Measurements from ENCODE around the gene RMDN3.

GRCh38 chr15:40751745-40752144 is 3.3 kb downstream of the RMDN3 start:
- TF ChIP-seq E2F4 (CRISPR knock-in tag; IDR thresholded peaks at IDR 0.05; ENCODE audit: low read depth), result no peak
- TF ChIP-seq, protein P1, sequence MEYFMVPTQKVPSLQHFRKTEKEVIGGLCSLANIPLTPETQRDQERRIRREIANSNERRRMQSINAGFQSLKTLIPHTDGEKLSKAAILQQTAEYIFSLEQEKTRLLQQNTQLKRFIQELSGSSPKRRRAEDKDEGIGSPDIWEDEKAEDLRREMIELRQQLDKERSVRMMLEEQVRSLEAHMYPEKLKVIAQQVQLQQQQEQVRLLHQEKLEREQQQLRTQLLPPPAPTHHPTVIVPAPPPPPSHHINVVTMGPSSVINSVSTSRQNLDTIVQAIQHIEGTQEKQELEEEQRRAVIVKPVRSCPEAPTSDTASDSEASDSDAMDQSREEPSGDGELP (CRISPR knock-in tag; IDR thresholded peaks at IDR 0.05; ENCODE audit: borderline replicate concordance), result peak; percentile 86
- no peak for TF ChIP-seq IRF2 (CRISPR knock-in tag; IDR thresholded peaks at IDR 0.05)
- TF ChIP-seq ETV6 (IDR thresholded peaks at IDR 0.05; ENCODE audit: borderline replicate concordance in 1 of 2, low read depth in 2 of 2, low read length in 1 of 2), result no peak
- TF ChIP-seq ETV6 (CRISPR knock-in tag; IDR thresholded peaks at IDR 0.05; ENCODE audit: borderline replicate concordance), result no peak
- no peak for TF ChIP-seq ZNF507 (tag; conservative IDR thresholded peaks at IDR 0.05)
- TF ChIP-seq POLR2AphosphoS2 (IDR thresholded peaks at IDR 0.05; ENCODE audit: low read length), result no peak
- no peak for TF ChIP-seq JUN (IDR thresholded peaks at IDR 0.05; ENCODE audit: borderline replicate concordance, low read depth, low read length)
- peak; percentile 51; the same call in 1 of the 2 replicates for TF ChIP-seq JUN (CRISPR knock-in tag; IDR thresholded peaks at IDR 0.05; ENCODE audit: borderline replicate concordance)
- TF ChIP-seq TEAD4 (IDR thresholded peaks at IDR 0.05; ENCODE audit: low read length), result peak; percentile 75
- TF ChIP-seq TEAD4 (CRISPR knock-in tag; IDR thresholded peaks at IDR 0.05; ENCODE audit: borderline replicate concordance), result no peak
- TF ChIP-seq MYC (IDR thresholded peaks at IDR 0.05; ENCODE audit: low read depth, low read length), result no peak
- TF ChIP-seq MYC (CRISPR knock-in tag; IDR thresholded peaks at IDR 0.05; ENCODE audit: borderline replicate concordance, low read depth), result no peak

Measured in K562 (cell line).